ENCODE measurements around the gene TRMT11. TPM values are rescaled to one million over a fixed set of nuclear protein-coding genes. Genes with fewer than 3 reads are reported as not detected.

TRMT11 gene
- total RNA-seq, 4 donors from 2014 or later = 13.3 to 49.7 (median 22.3) TPM

DNA sequence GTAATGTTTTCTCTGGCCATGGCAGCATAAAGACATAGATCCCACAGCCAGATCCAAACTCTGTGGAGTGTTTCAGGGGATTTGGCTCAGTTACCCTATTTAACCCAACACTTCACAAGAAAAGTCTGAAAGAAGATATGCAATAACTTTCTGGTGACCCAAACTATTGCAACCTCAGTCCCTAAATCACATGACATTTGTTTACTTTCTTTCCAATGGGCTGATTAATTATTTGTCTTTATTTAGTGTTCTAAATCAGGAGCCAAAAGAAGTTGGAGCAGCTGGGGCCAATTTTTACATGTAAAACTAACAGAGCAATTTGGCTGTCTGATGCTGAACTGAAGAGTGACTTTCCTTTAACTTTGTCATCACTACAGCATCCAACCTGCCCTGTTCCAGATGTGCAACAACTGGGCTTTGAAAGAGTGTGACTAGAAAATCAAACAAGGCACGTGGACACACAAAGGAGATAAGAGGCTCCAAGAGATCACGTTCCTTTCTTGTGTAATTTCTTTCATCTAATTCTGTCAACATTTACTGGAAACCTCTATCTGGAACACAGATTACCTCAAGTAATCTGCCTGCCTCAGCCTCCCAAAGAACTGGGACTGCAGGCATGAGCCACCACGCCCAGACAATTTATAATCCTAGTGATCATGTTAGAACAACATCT is 90.8 kb downstream of the TRMT11 start:
- 46 to 51% methylated on average over 3 of the region's 3 CpGs for WGBS, 2 donors (ENCODE audit: low coverage in 1 of 2)
- TF ChIP-seq POLR2A (IDR thresholded peaks at IDR 0.05) = no peak
- TF ChIP-seq, protein P1, sequence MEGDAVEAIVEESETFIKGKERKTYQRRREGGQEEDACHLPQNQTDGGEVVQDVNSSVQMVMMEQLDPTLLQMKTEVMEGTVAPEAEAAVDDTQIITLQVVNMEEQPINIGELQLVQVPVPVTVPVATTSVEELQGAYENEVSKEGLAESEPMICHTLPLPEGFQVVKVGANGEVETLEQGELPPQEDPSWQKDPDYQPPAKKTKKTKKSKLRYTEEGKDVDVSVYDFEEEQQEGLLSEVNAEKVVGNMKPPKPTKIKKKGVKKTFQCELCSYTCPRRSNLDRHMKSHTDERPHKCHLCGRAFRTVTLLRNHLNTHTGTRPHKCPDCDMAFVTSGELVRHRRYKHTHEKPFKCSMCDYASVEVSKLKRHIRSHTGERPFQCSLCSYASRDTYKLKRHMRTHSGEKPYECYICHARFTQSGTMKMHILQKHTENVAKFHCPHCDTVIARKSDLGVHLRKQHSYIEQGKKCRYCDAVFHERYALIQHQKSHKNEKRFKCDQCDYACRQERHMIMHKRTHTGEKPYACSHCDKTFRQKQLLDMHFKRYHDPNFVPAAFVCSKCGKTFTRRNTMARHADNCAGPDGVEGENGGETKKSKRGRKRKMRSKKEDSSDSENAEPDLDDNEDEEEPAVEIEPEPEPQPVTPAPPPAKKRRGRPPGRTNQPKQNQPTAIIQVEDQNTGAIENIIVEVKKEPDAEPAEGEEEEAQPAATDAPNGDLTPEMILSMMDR (IDR thresholded peaks at IDR 0.05) = no peak
- TF ChIP-seq POLR2AphosphoS5 (IDR thresholded peaks at IDR 0.05) = no peak
- no peak for TF ChIP-seq EP300 (IDR thresholded peaks at IDR 0.05)
- no peaks in the 10 kb centered on the region for H3K27me3 ChIP-seq

GRCh38 chr6:126077810-126078776 is 91.8 kb downstream of the TRMT11 start:
- WGBS, 2 donors (ENCODE audit: low coverage in 1 of 2) = 35 to 64% methylated on average over 2 to 7 of the region's 11 CpGs
- ATAC-seq = peak; percentile 86
- H3K36me3 ChIP-seq = peaks cover 0 to 8% of the 10 kb centered on the region in 2 donors

More for the DNA sequence above, 90.8 kb downstream of the TRMT11 start:
- ATAC-seq = peak; percentile 85
- H3K27ac ChIP-seq = peak overlapping the region in 3 of 4 donors; percentile 33 to 64 (median 49)
- no peak overlapping the region for H3K4me3 ChIP-seq
- H3K4me1 ChIP-seq = no peaks in the 10 kb centered on the region
- H3K9me3 ChIP-seq = no peaks in the 10 kb centered on the region
- peaks cover 0 to 8% of the 10 kb centered on the region in 2 donors for H3K36me3 ChIP-seq

GRCh38 chr6:126083875-126084274 is 97.5 kb downstream of the TRMT11 start:
- Histone ChIP-seq H3K4me1 (no peaks in the 10 kb centered on the region), H3K27ac (no peak overlapping the region), H3K4me3 (no peak overlapping the region), H3K36me3 (no peaks in the 10 kb centered on the region), H3K9me3 (no peaks in the 10 kb centered on the region), H3K27me3 (no peaks in the 10 kb centered on the region)
- TF ChIP-seq POLR2A (IDR thresholded peaks at IDR 0.05) (no peak), POLR2AphosphoS5 (IDR thresholded peaks at IDR 0.05) (no peak)
- no peak for ATAC-seq
- WGBS, 2 donors (ENCODE audit: low coverage in 1 of 2) = 71 to 92% methylated on average over 1 of the region's 1 CpG

More at GRCh38 chr6:126077810-126078776, 91.8 kb downstream of the TRMT11 start:
- Histone ChIP-seq H3K27me3 (no peaks in the 10 kb centered on the region), H3K27ac (peak overlapping the region in 3 of 4 donors; percentile 36 to 64 (median 49)), H3K9me3 (no peaks in the 10 kb centered on the region), H3K4me3 (no peak overlapping the region), H3K4me1 (no peaks in the 10 kb centered on the region)
- TF ChIP-seq POLR2AphosphoS5 (IDR thresholded peaks at IDR 0.05) (peak; percentile 86), POLR2A (IDR thresholded peaks at IDR 0.05) (no peak), EP300 (IDR thresholded peaks at IDR 0.05) (no peak)
- TF ChIP-seq, protein P1 (IDR thresholded peaks at IDR 0.05) = no peak

- TF ChIP-seq EP300 (IDR thresholded peaks at IDR 0.05) (no peak), POLR2A (IDR thresholded peaks at IDR 0.05) (no peak), POLR2AphosphoS5 (IDR thresholded peaks at IDR 0.05) (no peak)
- TF ChIP-seq, protein P1 (IDR thresholded peaks at IDR 0.05) = no peak
- 85 to 100% methylated on average over 3 of the region's 3 CpGs for WGBS, 2 donors (ENCODE audit: low coverage in 1 of 2)
- Histone ChIP-seq H3K4me3 (no peak overlapping the region), H3K27me3 (no peaks in the 10 kb centered on the region), H3K36me3 (peaks cover 0 to 9% of the 10 kb centered on the region in 2 donors), H3K4me1 (no peaks in the 10 kb centered on the region), H3K27ac (no peak overlapping the region), H3K9me3 (no peaks in the 10 kb centered on the region)
- ATAC-seq = no peak
Measured at GRCh38 chr6:126086560-126086959, 100.2 kb downstream of the TRMT11 start.

Small RNA genes within 50 kb of the gene (small RNA-seq; reads per million reads assigned to genes)
- 0 reads per million in 4 donors for gene RNA5SP216

Other genes with a start within 250 kb of the TRMT11 start
- gene HEY2, start 236.9 kb upstream of the TRMT11 start, total RNA-seq = 1 to 10 TPM; 1.1 to 2.3 (median 2.1) TPM
- gene NCOA7, start 195.6 kb upstream of the TRMT11 start, total RNA-seq = 10 to 100 TPM; 18.1 to 31.4 (median 26.7) TPM
- gene HINT3, start 29.8 kb upstream of the TRMT11 start, total RNA-seq = 10 to 100 TPM; 31.0 to 54.8 (median 46.2) TPM